Colonic mucosa (tissue), 4 donors: ENCODE data around the gene CC2D1A. TPM values are rescaled to one million over a fixed set of nuclear protein-coding genes. Genes with fewer than 3 reads are reported as not detected.

Experiments used
- DNase-seq: peaks from one replicate; pipeline ENCODE4 v3.0.0-alpha.2; 2020
- H3K27ac ChIP-seq: fragments of 200-600 bp; one replicate; pipeline ENCODE4 v1.8.0; 2021
- H3K27me3 ChIP-seq: fragments of 200-600 bp; one replicate; pipeline ENCODE4 v1.8.0; 2021
- H3K36me3 ChIP-seq: fragments of 200-600 bp; one replicate; pipeline ENCODE4 v1.8.0; 2021
- H3K4me1 ChIP-seq: fragments of 200-600 bp; one replicate; pipeline ENCODE4 v1.8.0; 2021; ENCODE audit warnings: mild to moderate bottlenecking
- H3K4me3 ChIP-seq: fragments of 200-600 bp; one replicate; pipeline ENCODE4 v1.8.0; 2021
- H3K9ac ChIP-seq, 2 donors: one replicate each; pipeline ENCODE4 v1.7.0; 2013; ENCODE audit warnings: control low read depth in 2 of 2, low read depth in 2 of 2, low read length in 2 of 2
- H3K9me3 ChIP-seq: fragments of 200-600 bp; one replicate; pipeline ENCODE4 v1.8.0; 2021
- intact Hi-C: fragments of 100-400 bp; cut with DNase I; formaldehyde crosslinking; loops from one replicate; pipeline ENCODE4 v1.14.1; 2022
- total RNA-seq, 2 donors: library from RNA; stranded (reverse); fragmentation: NEBNext Ultra II Directional in 1 of 2; extraction: Animal tissue kit (Norgen Biotek cat#: 25700) in 1 of 2; gene quantifications; one replicate each; pipeline ENCODE4 v1.2.1, GENCODE V29; 2021
- TF ChIP-seq, protein P1 (sequence below): fragments of 200-600 bp; IDR thresholded peaks from one replicate; pipeline ENCODE4 v1.8.0; 2022; ENCODE audit warnings: antibody characterized with exemption, mild to moderate bottlenecking
- donor health status: healthy.
- donor health status: DM: no; HTN: no; CAD: no.
- donor health status: DM: no; HTN: no; CAD: no.

CC2D1A gene
- total RNA-seq, 2 donors from 2014 or later, result 81.0 to 123 TPM

DNA sequence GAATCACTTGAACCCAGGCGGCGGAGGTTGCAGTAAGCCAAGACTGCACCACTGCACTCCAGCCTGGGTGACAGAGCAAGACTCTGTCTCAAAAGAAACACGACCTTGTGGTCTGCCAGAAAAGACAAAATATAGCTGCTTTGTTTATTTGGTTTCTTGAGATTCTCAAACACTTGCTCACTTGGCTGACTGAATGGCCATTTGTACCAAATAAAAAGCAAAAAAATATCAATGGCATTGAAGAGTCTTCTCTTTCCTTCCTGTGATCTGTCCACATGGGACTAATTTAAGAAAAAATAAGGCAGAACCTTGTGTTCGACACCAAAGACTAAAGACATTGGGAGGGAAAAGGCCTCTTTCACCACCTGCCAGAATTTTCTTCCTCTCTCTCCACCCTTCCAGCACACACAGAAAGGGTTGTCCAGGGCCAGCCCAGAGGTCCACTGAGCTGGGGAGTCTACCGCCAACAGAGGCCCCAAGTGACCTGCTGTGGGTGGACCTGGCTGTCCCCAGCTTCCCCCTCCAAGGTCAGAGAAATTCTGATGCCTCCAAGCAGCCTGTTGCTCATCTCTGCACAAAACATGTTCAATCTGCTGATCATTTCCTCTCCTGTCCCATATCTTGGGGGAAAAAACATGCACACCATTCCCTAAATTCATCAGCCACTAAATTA is 6.0 kb upstream of the CC2D1A start:
- Histone ChIP-seq H3K9ac (peak overlapping the region in 1 of 2 donors; percentile 19), H3K9me3 (no peaks in the 10 kb centered on the region), H3K36me3 (no peaks in the 10 kb centered on the region), H3K27ac (no peak overlapping the region), H3K4me1 (no peaks in the 10 kb centered on the region), H3K4me3 (no peak overlapping the region), H3K27me3 (no peaks in the 10 kb centered on the region)
- TF ChIP-seq, protein P1, sequence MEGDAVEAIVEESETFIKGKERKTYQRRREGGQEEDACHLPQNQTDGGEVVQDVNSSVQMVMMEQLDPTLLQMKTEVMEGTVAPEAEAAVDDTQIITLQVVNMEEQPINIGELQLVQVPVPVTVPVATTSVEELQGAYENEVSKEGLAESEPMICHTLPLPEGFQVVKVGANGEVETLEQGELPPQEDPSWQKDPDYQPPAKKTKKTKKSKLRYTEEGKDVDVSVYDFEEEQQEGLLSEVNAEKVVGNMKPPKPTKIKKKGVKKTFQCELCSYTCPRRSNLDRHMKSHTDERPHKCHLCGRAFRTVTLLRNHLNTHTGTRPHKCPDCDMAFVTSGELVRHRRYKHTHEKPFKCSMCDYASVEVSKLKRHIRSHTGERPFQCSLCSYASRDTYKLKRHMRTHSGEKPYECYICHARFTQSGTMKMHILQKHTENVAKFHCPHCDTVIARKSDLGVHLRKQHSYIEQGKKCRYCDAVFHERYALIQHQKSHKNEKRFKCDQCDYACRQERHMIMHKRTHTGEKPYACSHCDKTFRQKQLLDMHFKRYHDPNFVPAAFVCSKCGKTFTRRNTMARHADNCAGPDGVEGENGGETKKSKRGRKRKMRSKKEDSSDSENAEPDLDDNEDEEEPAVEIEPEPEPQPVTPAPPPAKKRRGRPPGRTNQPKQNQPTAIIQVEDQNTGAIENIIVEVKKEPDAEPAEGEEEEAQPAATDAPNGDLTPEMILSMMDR, result no peak
- intact Hi-C loops, result no loop called here
- no peak for DNase-seq

DNA sequence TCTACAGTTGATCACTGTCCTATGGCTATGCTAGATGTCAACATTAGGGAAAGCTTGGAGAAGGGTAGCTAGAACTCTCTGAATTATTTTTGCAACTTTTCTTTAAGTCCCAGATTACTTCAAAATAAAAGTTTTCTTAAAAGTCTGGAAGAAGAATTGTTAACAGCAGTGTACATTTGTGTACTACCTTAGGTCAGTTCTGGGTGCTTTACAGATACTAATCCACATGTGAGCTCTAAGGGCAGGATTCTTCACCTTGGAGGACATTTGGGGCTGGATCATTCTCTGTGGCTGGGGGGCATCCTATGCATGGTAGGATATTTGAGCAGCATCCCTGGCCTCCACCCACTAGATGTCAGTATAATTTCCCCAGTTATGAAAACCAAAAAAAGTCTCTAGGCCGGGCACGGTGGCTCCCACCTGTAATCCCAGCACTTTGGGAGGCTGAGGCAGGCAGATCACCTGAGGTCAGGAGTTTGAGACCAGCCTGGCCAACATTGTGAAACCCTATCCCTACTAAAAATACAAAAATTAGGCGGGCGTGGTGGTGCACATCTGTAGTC is 2.9 kb upstream of the CC2D1A start:
- intact Hi-C loops, result no loop called here
- TF ChIP-seq, protein P1, result no peak
- no peaks in the 10 kb centered on the region for H3K9me3 ChIP-seq
- no peaks in the 10 kb centered on the region for H3K36me3 ChIP-seq
- H3K27me3 ChIP-seq, result no peaks in the 10 kb centered on the region
- no peak for DNase-seq
- H3K27ac ChIP-seq, result no peak overlapping the region
- H3K9ac ChIP-seq, result no peak overlapping the region
- no peaks in the 10 kb centered on the region for H3K4me1 ChIP-seq
- H3K4me3 ChIP-seq, result no peak overlapping the region

DNA sequence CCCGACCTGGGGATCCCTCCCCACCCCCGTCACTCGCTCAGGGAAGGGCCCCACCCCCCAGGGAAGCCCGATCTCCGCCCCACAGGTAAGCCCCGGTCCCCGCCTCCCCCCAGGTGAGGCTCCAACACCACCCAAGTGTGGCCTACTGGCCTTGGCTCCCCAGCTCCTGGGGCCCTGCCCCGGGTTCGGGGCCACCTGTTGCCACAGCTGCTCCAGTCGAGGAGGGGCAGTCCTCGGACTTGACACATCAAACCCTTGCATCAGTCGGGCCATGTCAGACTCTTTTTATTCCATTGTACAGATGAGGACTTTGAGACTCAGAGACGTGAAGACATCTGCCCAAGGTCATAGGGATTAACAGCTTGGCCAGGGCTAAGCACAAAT is 512 bp downstream of the CC2D1A start:
- Histone ChIP-seq H3K9me3 (no peaks in the 10 kb centered on the region), H3K4me1 (no peaks in the 10 kb centered on the region), H3K4me3 (peak overlapping the region; percentile 81), H3K27me3 (no peaks in the 10 kb centered on the region), H3K36me3 (no peaks in the 10 kb centered on the region), H3K9ac (peak overlapping the region; percentile 61 to 93), H3K27ac (peak overlapping the region; percentile 89)
- intact Hi-C loops, result no loop called here
- TF ChIP-seq, protein P1, result no peak
- peak; percentile 87 for DNase-seq

DNA sequence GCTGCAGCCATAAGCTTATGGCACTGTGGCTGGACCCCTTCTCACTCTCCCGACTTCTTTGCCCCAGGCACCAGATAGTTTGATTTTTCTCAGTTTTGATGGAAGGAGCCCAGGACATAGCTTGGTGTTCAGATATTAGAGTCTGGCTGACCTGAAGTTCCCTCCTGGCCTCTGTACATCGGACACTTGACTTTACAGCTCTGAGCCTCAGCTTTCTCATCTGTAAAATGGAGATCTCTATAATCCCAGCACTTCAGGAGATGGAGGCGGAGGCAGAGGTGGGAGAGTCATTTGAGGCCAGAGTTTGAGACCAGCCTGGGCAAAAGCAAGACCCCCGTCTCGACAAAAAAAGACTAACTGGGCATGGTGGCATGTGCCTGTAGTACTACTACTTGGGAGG is 909 bp downstream of the CC2D1A start:
- H3K4me3 ChIP-seq, result peak overlapping the region; percentile 81
- H3K36me3 ChIP-seq, result no peaks in the 10 kb centered on the region
- peak overlapping the region; percentile 61 to 93 for H3K9ac ChIP-seq
- H3K27ac ChIP-seq, result peak overlapping the region; percentile 89
- TF ChIP-seq, protein P1, result no peak
- intact Hi-C loops, result no loop called here
- H3K4me1 ChIP-seq, result no peaks in the 10 kb centered on the region
- no peaks in the 10 kb centered on the region for H3K9me3 ChIP-seq
- no peak for DNase-seq
- no peaks in the 10 kb centered on the region for H3K27me3 ChIP-seq

DNA sequence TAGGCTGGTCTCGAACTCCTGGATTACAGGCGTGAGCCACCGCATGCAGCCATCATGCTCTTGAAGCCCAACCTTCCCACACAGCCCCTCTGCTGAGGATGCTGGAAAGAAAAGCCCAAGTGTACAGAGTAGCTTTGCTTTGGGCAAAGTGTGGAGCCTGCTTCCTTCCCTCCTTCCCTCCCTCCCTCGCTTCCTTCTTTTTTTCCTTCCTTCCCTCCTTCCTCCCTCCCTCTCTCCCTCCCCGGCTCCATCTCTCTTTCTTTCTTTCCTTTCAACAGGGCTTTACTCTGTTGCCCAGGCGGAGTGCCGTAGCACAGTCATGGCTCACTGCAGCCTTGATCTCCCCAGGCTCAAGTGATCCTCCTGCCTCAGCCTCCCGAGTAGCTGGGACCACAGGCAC is 2.7 kb downstream of the CC2D1A start:
- intact Hi-C loops, result no loop called here
- Histone ChIP-seq H3K27ac (no peak overlapping the region), H3K9ac (peak overlapping the region in 1 of 2 donors; percentile 48), H3K9me3 (no peaks in the 10 kb centered on the region), H3K36me3 (peaks cover 13% of the 10 kb centered on the region), H3K4me1 (no peaks in the 10 kb centered on the region), H3K27me3 (no peaks in the 10 kb centered on the region), H3K4me3 (no peak overlapping the region)
- TF ChIP-seq, protein P1, result no peak
- DNase-seq, result no peak
